ENCODE measurements around the gene MORN4.

MORN4 gene

GRCh38 chr10:97669571-97669970, 36.3 kb upstream of the MORN4 start:
- DNase-seq (ENCODE audit: low read depth), result no peak
- TF ChIP-seq CTCF (IDR thresholded peaks at IDR 0.05; ENCODE audit: low read length, missing control alignments), result no peak
- H3K4me3 ChIP-seq (replicated peaks; ENCODE audit: low read depth, low read length), result no peak overlapping the region

- no peak for DNase-seq (ENCODE audit: low read depth)
- TF ChIP-seq CTCF (IDR thresholded peaks at IDR 0.05; ENCODE audit: low read length, missing control alignments), result no peak
- H3K4me3 ChIP-seq (replicated peaks; ENCODE audit: low read depth, low read length), result no peak overlapping the region
These were observed 34.2 kb upstream of the MORN4 start for GRCh38 chr10:97667463-97667862.

- DNase-seq (ENCODE audit: low read depth), result no peak
- no peak for TF ChIP-seq CTCF (IDR thresholded peaks at IDR 0.05; ENCODE audit: low read length, missing control alignments)
- no peak overlapping the region for H3K4me3 ChIP-seq (replicated peaks; ENCODE audit: low read depth, low read length)
These were observed 33.7 kb upstream of the MORN4 start for GRCh38 chr10:97666992-97667391.

GRCh38 chr10:97664282-97664850, 31.1 kb upstream of the MORN4 start:
- TF ChIP-seq CTCF (IDR thresholded peaks at IDR 0.05; ENCODE audit: low read length, missing control alignments), result no peak
- DNase-seq (ENCODE audit: low read depth), result no peak
- no peak overlapping the region for H3K4me3 ChIP-seq (replicated peaks; ENCODE audit: low read depth, low read length)

- peak; percentile 66 for DNase-seq (ENCODE audit: low read depth)
- H3K4me3 ChIP-seq (replicated peaks; ENCODE audit: low read depth, low read length), result no peak overlapping the region
- TF ChIP-seq CTCF (IDR thresholded peaks at IDR 0.05; ENCODE audit: low read length, missing control alignments), result no peak
These were observed 26.3 kb upstream of the MORN4 start for GRCh38 chr10:97659589-97659988.

- H3K4me3 ChIP-seq (replicated peaks; ENCODE audit: low read depth, low read length), result no peak overlapping the region
- no peak for DNase-seq (ENCODE audit: low read depth)
- TF ChIP-seq CTCF (IDR thresholded peaks at IDR 0.05; ENCODE audit: low read length, missing control alignments), result no peak
These were observed 23.5 kb upstream of the MORN4 start for GRCh38 chr10:97656777-97657176.

GRCh38 chr10:97651773-97652172, 18.5 kb upstream of the MORN4 start:
- no peak for TF ChIP-seq CTCF (IDR thresholded peaks at IDR 0.05; ENCODE audit: low read length, missing control alignments)
- H3K4me3 ChIP-seq (replicated peaks; ENCODE audit: low read depth, low read length), result no peak overlapping the region

More at GRCh38 chr10:97651773-97652172, 18.5 kb upstream of the MORN4 start:
- DNase-seq (ENCODE audit: low read depth), result no peak

Measured in fibroblast of pulmonary artery (primary cell).